IMR-90 (cell line): ENCODE measurements around the gene MMP24. TPM values are rescaled to one million over a fixed set of nuclear protein-coding genes. Genes with fewer than 3 reads are reported as not detected.

Experiments used
- ATAC-seq: fragments of 200-7000 bp; cut with Tn5 transposase; 2 replicates; pipeline ENCODE4 v1.9.1; 2020; ENCODE audit warnings: low read depth, mild to moderate bottlenecking, moderate library complexity
- BruUV-seq: library from RNA; stranded (reverse); fragments of 400-500 nt; replicated peaks from 2 replicates; lab custom pipeline; 2021; lab: Mats Ljungman, UMichigan
- CTCF ChIA-PET: fragments of 300-600 bp; formaldehyde crosslinking; extraction: SDS; loops from one replicate; lab custom pipeline; 2021; ENCODE audit warnings: antibody characterized with exemption; lab: Yijun Ruan, JAX
- POLR2A ChIA-PET: fragments of 300-600 bp; sonication (Branson Sonifier 250); formaldehyde crosslinking; loops from one replicate; lab custom pipeline; 2022; ENCODE audit warnings: antibody characterized with exemption; ENCODE audit not compliant: unreplicated experiment; lab: Charles Lee
- DNase-seq: peaks from one replicate; pipeline ENCODE4 v3.0.0; 2013
- H2AFZ ChIP-seq: replicated peaks from 2 replicates; pipeline ENCODE3; 2013; ENCODE audit warnings: low read length, mild to moderate bottlenecking; ENCODE audit not compliant: poor library complexity
- H2AK5ac ChIP-seq: 2 replicates; pipeline ENCODE4 v1.6.1; 2013; ENCODE audit warnings: low read depth, low read length, inconsistent platforms
- H2AK9ac ChIP-seq: replicated peaks from 2 replicates; pipeline ENCODE3; 2013; ENCODE audit warnings: mild to moderate bottlenecking, low read depth, low read length, moderate library complexity; ENCODE audit not compliant: poor library complexity
- H2BK120ac ChIP-seq: 2 replicates; pipeline ENCODE4 v1.6.1; 2013; ENCODE audit warnings: low read depth, low read length, inconsistent platforms
- H2BK15ac ChIP-seq: 3 replicates; pipeline ENCODE4 v1.6.1; 2013; ENCODE audit warnings: low read depth, low read length, inconsistent platforms
- H2BK20ac ChIP-seq: 2 replicates; pipeline ENCODE4 v1.6.1; 2013; ENCODE audit warnings: low read depth, mild to moderate bottlenecking, inconsistent platforms, low read length, moderate library complexity
- H2BK5ac ChIP-seq: 2 replicates; pipeline ENCODE4 v1.6.1; 2013; ENCODE audit warnings: mild to moderate bottlenecking, low read depth, low read length, inconsistent platforms; ENCODE audit not compliant: poor library complexity, severe bottlenecking
- H3K14ac ChIP-seq: replicated peaks from 2 replicates; pipeline ENCODE4 v1.6.1; 2013; ENCODE audit warnings: low read depth, low read length, inconsistent platforms
- H3K18ac ChIP-seq: 2 replicates; pipeline ENCODE4 v1.6.1; 2013; ENCODE audit warnings: low read depth, low read length, control low read depth
- H3K23ac ChIP-seq: 2 replicates; pipeline ENCODE4 v1.6.1; 2013; ENCODE audit warnings: low read depth, low read length, inconsistent platforms
- H3K27ac ChIP-seq: 2 replicates; pipeline ENCODE4 v1.5.1; 2013; ENCODE audit warnings: mild to moderate bottlenecking, control low read depth, low read length; ENCODE audit not compliant: insufficient read depth
- H3K27me3 ChIP-seq: 2 replicates; pipeline ENCODE4 v1.6.1; 2013; ENCODE audit warnings: low read length; ENCODE audit not compliant: control insufficient read depth, insufficient read depth
- H3K36me3 ChIP-seq: 2 replicates; pipeline ENCODE4 v1.6.1; 2013; ENCODE audit warnings: low read length, mixed read lengths; ENCODE audit not compliant: control insufficient read depth, insufficient read depth
- H3K4ac ChIP-seq: 2 replicates; pipeline ENCODE4 v1.6.1; 2013; ENCODE audit warnings: low read depth, low read length, inconsistent platforms
- H3K4me1 ChIP-seq: 2 replicates; pipeline ENCODE4 v1.6.1; 2013; ENCODE audit warnings: low read length, mixed read lengths; ENCODE audit not compliant: control insufficient read depth, insufficient read depth
- H3K4me2 ChIP-seq: 2 replicates; pipeline ENCODE4 v1.6.1; 2013; ENCODE audit warnings: low read depth, mild to moderate bottlenecking, control low read depth, low read length, moderate library complexity
- H3K4me3 ChIP-seq: 2 replicates; pipeline ENCODE4 v1.5.1; 2013; ENCODE audit warnings: low read depth, mild to moderate bottlenecking, control low read depth, low read length, moderate library complexity; ENCODE audit not compliant: insufficient read depth
- H3K56ac ChIP-seq: 2 replicates; pipeline ENCODE4 v1.6.1; 2013; ENCODE audit warnings: low read length, inconsistent platforms; ENCODE audit not compliant: insufficient read depth; ENCODE audit errors: extremely low read depth
- H3K79me1 ChIP-seq, 2 experiments: 2 replicates each; pipeline ENCODE4 v1.6.1; 2013; ENCODE audit warnings: low read length in 2 of 2, inconsistent platforms in 1 of 2, low read depth in 1 of 2
- H3K9ac ChIP-seq: 2 replicates; pipeline ENCODE4 v1.6.1; 2013; ENCODE audit warnings: low read depth, low read length, control low read depth
- H3K9me1 ChIP-seq: 2 replicates; pipeline ENCODE4 v1.6.1; 2013; ENCODE audit warnings: low read length, inconsistent platforms; ENCODE audit not compliant: insufficient read depth
- H3K9me3 ChIP-seq: 2 replicates; pipeline ENCODE4 v1.6.1; 2013; ENCODE audit warnings: low read length; ENCODE audit not compliant: control insufficient read depth, insufficient read depth
- H4K20me1 ChIP-seq: 2 replicates; pipeline ENCODE4 v1.6.1; 2013; ENCODE audit warnings: low read length, inconsistent platforms; ENCODE audit not compliant: insufficient read depth
- H4K5ac ChIP-seq: 2 replicates; pipeline ENCODE4 v1.6.1; 2013; ENCODE audit warnings: mild to moderate bottlenecking, low read depth, low read length, control low read depth
- H4K8ac ChIP-seq, 2 experiments: 2 replicates each; pipeline ENCODE4 v1.6.1; 2013; ENCODE audit warnings: low read depth in 2 of 2, low read length in 2 of 2, control low read depth in 1 of 2, inconsistent platforms in 1 of 2
- H4K91ac ChIP-seq: 2 replicates; pipeline ENCODE4 v1.6.1; 2013; ENCODE audit warnings: low read depth, low read length, inconsistent platforms; ENCODE audit not compliant: insufficient read depth
- FOS ChIP-seq: fragments of 150-350 bp; IDR thresholded peaks from 2 replicates; pipeline ENCODE4 v1.6.1; 2016; ENCODE audit warnings: low read depth, low read length
- MAFK ChIP-seq: IDR thresholded peaks from 2 replicates; pipeline ENCODE4 v1.6.1; 2012; ENCODE audit warnings: low read depth, low read length, improper control_type of control experiment
- POLR2A ChIP-seq: IDR thresholded peaks from 2 replicates; pipeline ENCODE4 v1.6.1; 2012; ENCODE audit warnings: mild to moderate bottlenecking, low read depth, low read length
- WGBS, 2 experiments: methylation state at CpG; one replicate each; pipeline versions ENCODE4 v1.1.5 to v1.1.7; 2013; ENCODE audit warnings: missing lambda C conversion rate in 2 of 2; ENCODE audit not compliant: insufficient read length in 1 of 2; ENCODE audit errors: extremely low coverage in 2 of 2; 5-methylcytosine and 5-hydroxymethylcytosine counted together
- dilution Hi-C: fragments of 300-500 bp; cut with HindIII; formaldehyde crosslinking; loops from one replicate; pipeline ENCODE4 v1.14.3; 2018; ENCODE audit warnings: low sequenced_read_pairs; ENCODE audit not compliant: unreplicated experiment
- in situ Hi-C: fragments of 300-500 bp; cut with MboI; formaldehyde crosslinking; loops from 3 replicates; pipeline ENCODE4 v1.14.3; 2019; ENCODE audit warnings: low sequenced_read_pairs, inconsistent platforms, mixed read lengths
- intact Hi-C: fragments of 100-400 bp; cut with micrococcal nuclease; formaldehyde crosslinking; loops from 2 replicates; pipeline ENCODE4 v1.10.0; 2022
- polyA plus RNA-seq, 3 experiments: library from polyadenylated mRNA; depleted of rRNA; stranded (reverse); fragments of >200 nt; gene quantifications; 2 replicates each; pipeline ENCODE4 v1.2.3, GENCODE V29; 2012; ENCODE audit warnings: low replicate concordance in 1 of 3
- total RNA-seq: library from RNA; depleted of rRNA; stranded (reverse); fragments of >200 nt; gene quantifications from 2 replicates; pipeline ENCODE4 v1.2.3, GENCODE V29; 2012

The MMP24 gene
- total and polyA plus RNA-seq, 2 of the 4 experiments (the other 2 are of a cell fraction), result 0.36 to 0.79 TPM

GRCh38 chr20:35302421-35303335 is 76.2 kb downstream of the MMP24 start:
- ATAC-seq, result peak; percentile 11
- WGBS, 2 experiments, result 67% methylated on average over 1 of the region's 6 CpGs; no CpG with 5 or more reads in 1 of the 2 experiments
- Histone ChIP-seq H3K56ac (peak overlapping the region; percentile 53; the same call in 1 of the 2 replicates), H3K4me3 (no peak overlapping the region), H2BK20ac (peak overlapping the region; percentile 87), H4K8ac (peak overlapping the region; percentile 9 to 95), H3K27me3 (no peaks in the 10 kb centered on the region), H3K79me1 (peaks cover 0 to 39% of the 10 kb centered on the region in 2 experiments; a peak in 2 of 4 replicates), H3K4me2 (peak overlapping the region; percentile 13), H3K9me1 (peaks cover 45% of the 10 kb centered on the region), H3K9me3 (no peaks in the 10 kb centered on the region), H2BK5ac (peak overlapping the region; percentile 89), H4K91ac (peak overlapping the region; percentile 94), H3K4ac (peak overlapping the region; percentile 95), H3K23ac (peak overlapping the region; percentile 83), H4K20me1 (no peaks in the 10 kb centered on the region), H3K36me3 (no peaks in the 10 kb centered on the region), H2AK5ac (peak overlapping the region; percentile 95), H2AK9ac (peak overlapping the region; percentile 85), H3K4me1 (peaks cover 52% of the 10 kb centered on the region), H2AFZ (peak overlapping the region; percentile 78), H3K9ac (peak overlapping the region; percentile 4; the same call in 1 of the 2 replicates), H2BK120ac (peak overlapping the region; percentile 96), H4K5ac (peak overlapping the region; percentile 84), H3K14ac (peak overlapping the region; percentile 82), H3K18ac (peak overlapping the region; percentile 78), H3K27ac (peak overlapping the region; percentile 85), H2BK15ac (peak overlapping the region; percentile 59; the same call in 2 of the 3 replicates)
- ChIA-PET POLR2A (interaction anchor here (0.6 kb wide), 1 partner anchor 174 kb away, joined by 3 read pairs; no protein-coding TSS in a partner anchor), CTCF (interaction anchor here (0.5 to 2.5 kb wide), 7 partner anchors 42 to 145 kb away, joined by 3 to 9 read pairs (median 3); partner anchors contain the start of gene GDF5)
- BruUV-seq, result no TSS peak
- TF ChIP-seq POLR2A, result no peak
- TF ChIP-seq FOS, result peak; percentile 45; the same call in 1 of the 2 replicates
- TF ChIP-seq MAFK, result peak; percentile 54; the same call in 1 of the 2 replicates
- in situ Hi-C loops, result no loop called here
- peak; percentile 88 for DNase-seq
- intact Hi-C loops, result loop anchor here (5.0 kb wide), 1 partner anchor 70 kb away; no protein-coding TSS in a partner anchor
- dilution Hi-C loops, result no loop called here
